Activated T-cell treated with anti-CD3 and anti-CD28 coated beads, Interleukin-2, amount 50 U/mL, for 24 hours (primary cell): ENCODE data around the gene MYO1D.
A peak's percentile ranks its signal among the peaks of the same experiment; 100 is the strongest.

Experiments used
- DNase-seq: peaks from one replicate; pipeline ENCODE4 v3.0.0-alpha.2; 2020
- H3K27ac Mint-ChIP-seq: 2 replicates; pipeline ENCODE4 v1.8.0; 2020; ENCODE audit warnings: mild to moderate bottlenecking, mixed read lengths
- H3K27me3 Mint-ChIP-seq: 2 replicates; pipeline ENCODE4 v1.8.0; 2020; ENCODE audit warnings: mixed read lengths
- H3K36me3 Mint-ChIP-seq: 2 replicates; pipeline ENCODE4 v1.8.0; 2020; ENCODE audit warnings: low read depth, mixed read lengths
- H3K4me1 Mint-ChIP-seq: 2 replicates; pipeline ENCODE4 v1.8.0; 2020; ENCODE audit warnings: low read depth, mixed read lengths
- H3K4me3 Mint-ChIP-seq: 2 replicates; pipeline ENCODE4 v1.8.0; 2020; ENCODE audit warnings: mild to moderate bottlenecking, moderate library complexity, mixed read lengths
- H3K9me3 Mint-ChIP-seq: 2 replicates; pipeline ENCODE4 v1.8.0; 2020; ENCODE audit warnings: mixed read lengths

MYO1D gene

GRCh38 chr17:32492264-32492589 lies 384.7 kb downstream of the MYO1D start:
- Mint-ChIP-seq H3K27ac (peak overlapping the region; percentile 79), H3K4me1 (peaks cover 71% of the 10 kb centered on the region), H3K27me3 (no peaks in the 10 kb centered on the region), H3K4me3 (peak overlapping the region; percentile 44), H3K36me3 (peaks cover 42% of the 10 kb centered on the region), H3K9me3 (no peaks in the 10 kb centered on the region)
- no peak for DNase-seq

GRCh38 chr17:32491371-32492263 lies 385.3 kb downstream of the MYO1D start:
- Mint-ChIP-seq H3K4me1 (peaks cover 71% of the 10 kb centered on the region), H3K36me3 (peaks cover 42% of the 10 kb centered on the region), H3K4me3 (peak overlapping the region; percentile 90), H3K27me3 (no peaks in the 10 kb centered on the region), H3K9me3 (no peaks in the 10 kb centered on the region), H3K27ac (peak overlapping the region; percentile 79)
- peak; percentile 58 for DNase-seq

GRCh38 chr17:32490101-32490482 lies 386.8 kb downstream of the MYO1D start:
- Mint-ChIP-seq H3K27me3 (no peaks in the 10 kb centered on the region), H3K27ac (peak overlapping the region; percentile 40), H3K4me1 (peaks cover 70% of the 10 kb centered on the region), H3K9me3 (no peaks in the 10 kb centered on the region), H3K36me3 (peaks cover 47% of the 10 kb centered on the region), H3K4me3 (peak overlapping the region; percentile 90)
- DNase-seq, result no peak

- Mint-ChIP-seq H3K27ac (peak overlapping the region; percentile 68), H3K4me1 (peaks cover 69% of the 10 kb centered on the region), H3K27me3 (no peaks in the 10 kb centered on the region), H3K4me3 (peak overlapping the region; percentile 90), H3K9me3 (no peaks in the 10 kb centered on the region), H3K36me3 (peaks cover 47% of the 10 kb centered on the region)
- DNase-seq, result no peak
These were observed 387.4 kb downstream of the MYO1D start for GRCh38 chr17:32489320-32490100.

GRCh38 chr17:32488604-32489180 lies 388.2 kb downstream of the MYO1D start:
- Mint-ChIP-seq H3K27me3 (no peaks in the 10 kb centered on the region), H3K4me3 (peak overlapping the region; percentile 90), H3K27ac (peak overlapping the region; percentile 52), H3K36me3 (peaks cover 51% of the 10 kb centered on the region), H3K9me3 (no peaks in the 10 kb centered on the region), H3K4me1 (peaks cover 66% of the 10 kb centered on the region)
- DNase-seq, result no peak

GRCh38 chr17:32488177-32488542 lies 388.8 kb downstream of the MYO1D start:
- Mint-ChIP-seq H3K9me3 (no peaks in the 10 kb centered on the region), H3K36me3 (peaks cover 57% of the 10 kb centered on the region), H3K27ac (peak overlapping the region; percentile 86), H3K4me3 (peak overlapping the region; percentile 90), H3K27me3 (no peaks in the 10 kb centered on the region), H3K4me1 (peaks cover 62% of the 10 kb centered on the region)
- no peak for DNase-seq

- peak; percentile 66 for DNase-seq
- no peaks in the 10 kb centered on the region for H3K27me3 Mint-ChIP-seq
- H3K36me3 Mint-ChIP-seq, result peaks cover 61% of the 10 kb centered on the region
- no peaks in the 10 kb centered on the region for H3K9me3 Mint-ChIP-seq
- peak overlapping the region; percentile 90 for H3K4me3 Mint-ChIP-seq
- H3K4me1 Mint-ChIP-seq, result peaks cover 57% of the 10 kb centered on the region
- H3K27ac Mint-ChIP-seq, result peak overlapping the region; percentile 86
These were observed 389.3 kb downstream of the MYO1D start for GRCh38 chr17:32487473-32488176.

GRCh38 chr17:32486701-32487472 lies 390.0 kb downstream of the MYO1D start, which contains the start of gene CDK5R1:
TSS of gene CDK5R1 (plus strand) at chr17:32486993. CDS start at chr17:32487621, 628 bp downstream.
- Mint-ChIP-seq H3K4me1 (peaks cover 52% of the 10 kb centered on the region), H3K27ac (peak within 1 kb of the TSS; percentile 86), H3K36me3 (peaks cover 64% of the 10 kb centered on the region), H3K27me3 (no peaks in the 10 kb centered on the region), H3K4me3 (peak within 1 kb of the TSS; percentile 90), H3K9me3 (no peaks in the 10 kb centered on the region)
- DNase-seq, result peak; percentile 83

- Mint-ChIP-seq H3K36me3 (peaks cover 71% of the 10 kb centered on the region), H3K9me3 (no peaks in the 10 kb centered on the region), H3K4me3 (peak overlapping the region; percentile 56), H3K4me1 (peaks cover 49% of the 10 kb centered on the region), H3K27me3 (no peaks in the 10 kb centered on the region), H3K27ac (peak overlapping the region; percentile 71)
- peak; percentile 82 for DNase-seq
These were observed 390.7 kb downstream of the MYO1D start for GRCh38 chr17:32486111-32486700.

- Mint-ChIP-seq H3K9me3 (no peaks in the 10 kb centered on the region), H3K4me3 (peak overlapping the region; percentile 56), H3K4me1 (peaks cover 42% of the 10 kb centered on the region), H3K27me3 (no peaks in the 10 kb centered on the region), H3K27ac (peak overlapping the region; percentile 71), H3K36me3 (peaks cover 70% of the 10 kb centered on the region)
- DNase-seq, result no peak
These were observed 391.4 kb downstream of the MYO1D start for GRCh38 chr17:32485261-32486110.

GRCh38 chr17:32484628-32485027 lies 392.3 kb downstream of the MYO1D start:
- Mint-ChIP-seq H3K36me3 (peaks cover 70% of the 10 kb centered on the region), H3K4me3 (no peak overlapping the region)

GRCh38 chr17:32484041-32484461 lies 392.9 kb downstream of the MYO1D start:
- Mint-ChIP-seq H3K27me3 (no peaks in the 10 kb centered on the region), H3K4me1 (peaks cover 27% of the 10 kb centered on the region), H3K4me3 (no peak overlapping the region), H3K27ac (peak overlapping the region; percentile 56), H3K36me3 (peaks cover 70% of the 10 kb centered on the region), H3K9me3 (no peaks in the 10 kb centered on the region)
- no peak for DNase-seq

More at GRCh38 chr17:32484628-32485027, 392.3 kb downstream of the MYO1D start:
- Mint-ChIP-seq H3K4me1 (peaks cover 33% of the 10 kb centered on the region), H3K27me3 (no peaks in the 10 kb centered on the region), H3K27ac (no peak overlapping the region), H3K9me3 (no peaks in the 10 kb centered on the region)
- DNase-seq, result no peak
